ENCODE measurements around the gene PEAK1.
"Not testable (repeated sequence)": the region's sequence is repeated elsewhere in the genome, so short reads cannot be mapped to it uniquely, and the experiment has no call there.

- not testable (repeated sequence) for TF ChIP-seq CTCF (conservative IDR thresholded peaks at IDR 0.05; ENCODE audit: low read depth in 2 of 2); REST (IDR thresholded peaks at IDR 0.05; ENCODE audit: unreplicated experiment); EZH2 (IDR thresholded peaks at IDR 0.05; ENCODE audit: low read depth, unreplicated experiment); EZH2phosphoT487 (IDR thresholded peaks at IDR 0.05; ENCODE audit: unreplicated experiment); POLR2AphosphoS5 (IDR thresholded peaks at IDR 0.05; ENCODE audit: low read depth); ZNF114 (CRISPR knock-in tag; IDR thresholded peaks at IDR 0.05); NANOG (IDR thresholded peaks at IDR 0.05; ENCODE audit: borderline replicate concordance); ETS1 (IDR thresholded peaks at IDR 0.05); STAT1 (IDR thresholded peaks at IDR 0.05; ENCODE audit: unreplicated experiment); ZNF331 (CRISPR knock-in tag; IDR thresholded peaks at IDR 0.05; ENCODE audit: low read depth); JUNB (IDR thresholded peaks at IDR 0.05; ENCODE audit: unreplicated experiment); CREB1 (CRISPR knock-in tag; IDR thresholded peaks at IDR 0.05; ENCODE audit: low read depth)
These were observed 9.8 kb downstream of the PEAK1 start for GRCh38 chr15:77410157-77410500.
